Neural cell (in vitro differentiated cells): ENCODE data around the gene SLC25A19. TPM values are rescaled to one million over a fixed set of nuclear protein-coding genes. Genes with fewer than 3 reads are reported as not detected.

Experiments used
- H2AFZ ChIP-seq: fragments of 200-600, 300-800 bp; sonication (generic), shearing (Covaris generic); 2 replicates; pipeline ENCODE4 v1.6.0; 2014; ENCODE audit warnings: low read depth, mild to moderate bottlenecking, antibody characterized with exemption, low read length, moderate library complexity
- H3F3A ChIP-seq: fragments of 200-600 bp; shearing (Covaris generic); 2 replicates; pipeline ENCODE4 v1.6.1; 2016; ENCODE audit warnings: mild to moderate bottlenecking, moderate library complexity, mixed read lengths, antibody characterized with exemption, low read length; ENCODE audit not compliant: insufficient read depth, poor library complexity, severe bottlenecking
- H3K27ac ChIP-seq: fragments of 200-600, 300-800 bp; sonication (generic), shearing (Covaris generic); 2 replicates; pipeline ENCODE4 v1.5.1; 2014; ENCODE audit warnings: mild to moderate bottlenecking, low read length, moderate library complexity
- H3K27me3 ChIP-seq: fragments of 300-800, 200-600 bp; sonication (generic), shearing (Covaris generic); 2 replicates; pipeline ENCODE4 v1.6.0; 2014; ENCODE audit warnings: mild to moderate bottlenecking, low read depth, low read length, moderate library complexity; ENCODE audit not compliant: insufficient read depth
- H3K36me3 ChIP-seq: fragments of 300-800, 200-600 bp; sonication (generic), shearing (Covaris generic); 2 replicates; pipeline ENCODE4 v1.5.1; 2014; ENCODE audit warnings: mild to moderate bottlenecking, antibody characterized with exemption, low read length, moderate library complexity; ENCODE audit not compliant: insufficient read depth
- H3K4me2 ChIP-seq: fragments of 300-800, 200-600 bp; sonication (generic), shearing (Covaris generic); 2 replicates; pipeline ENCODE4 v1.6.0; 2014; ENCODE audit warnings: mild to moderate bottlenecking, low read length
- H3K4me3 ChIP-seq: fragments of 300-800, 200-600 bp; sonication (generic), shearing (Covaris generic); 2 replicates; pipeline ENCODE4 v1.5.1; 2014; ENCODE audit warnings: mild to moderate bottlenecking, low read length, moderate library complexity
- H3K79me2 ChIP-seq: fragments of 200-600 bp; shearing (Covaris generic); replicated peaks from 2 replicates; pipeline ENCODE4 v1.6.0; 2014; ENCODE audit warnings: mild to moderate bottlenecking, low read length, moderate library complexity; ENCODE audit not compliant: insufficient read depth
- H3K9ac ChIP-seq: fragments of 300-800, 200-600 bp; sonication (generic), shearing (Covaris generic); 2 replicates; pipeline ENCODE4 v1.6.1; 2016; ENCODE audit warnings: mild to moderate bottlenecking, low read length, mixed read lengths
- H3K9me2 ChIP-seq: fragments of 200-600 bp; shearing (Covaris generic); 2 replicates; pipeline ENCODE4 v1.6.1; 2016; ENCODE audit warnings: mild to moderate bottlenecking, low read length, mixed read lengths; ENCODE audit not compliant: insufficient read depth
- H3K9me3 ChIP-seq: fragments of 200-600, 300-800 bp; sonication (generic), shearing (Covaris generic); 2 replicates; pipeline ENCODE4 v1.6.1; 2016; ENCODE audit warnings: mild to moderate bottlenecking, mixed run types, low read length, moderate library complexity, mixed read lengths
- H4K20me1 ChIP-seq: fragments of 200-600 bp; shearing (Covaris generic); 2 replicates; pipeline ENCODE4 v1.6.1; 2016; ENCODE audit warnings: mild to moderate bottlenecking, mixed run types; ENCODE audit not compliant: insufficient read depth
- CTCF ChIP-seq: fragments of 450-650 bp; IDR thresholded peaks from 2 replicates; pipeline ENCODE4 v1.5.1; 2014; ENCODE audit warnings: antibody characterized with exemption, mild to moderate bottlenecking, moderate library complexity; ENCODE audit not compliant: poor library complexity, severe bottlenecking
- EP300 ChIP-seq: fragments of 450-650 bp; conservative IDR thresholded peaks from 2 replicates; pipeline ENCODE4 v1.6.1; 2014; ENCODE audit warnings: antibody characterized with exemption, mild to moderate bottlenecking, moderate library complexity; ENCODE audit not compliant: poor library complexity, severe bottlenecking
- EZH2 ChIP-seq: fragments of 200-600, 300-800 bp; shearing (Covaris generic), sonication (generic); IDR thresholded peaks from 2 replicates; pipeline ENCODE4 v1.6.1; 2014; ENCODE audit warnings: antibody characterized with exemption, low read length, borderline replicate concordance, mild to moderate bottlenecking; ENCODE audit not compliant: insufficient read depth, poor library complexity, severe bottlenecking
- MXI1 ChIP-seq: fragments of 450-650 bp; conservative IDR thresholded peaks from 2 replicates; pipeline ENCODE4 v1.6.1; 2014; ENCODE audit warnings: antibody characterized with exemption, mild to moderate bottlenecking; ENCODE audit not compliant: poor library complexity, severe bottlenecking
- POLR2AphosphoS5 ChIP-seq: IDR thresholded peaks from 2 replicates; pipeline ENCODE4 v1.6.1; 2012
- RAD21 ChIP-seq: fragments of 450-650 bp; conservative IDR thresholded peaks from 2 replicates; pipeline ENCODE4 v1.6.1; 2014; ENCODE audit warnings: antibody characterized with exemption, mild to moderate bottlenecking, moderate library complexity
- REST ChIP-seq: IDR thresholded peaks from 2 replicates; pipeline ENCODE4 v1.6.1; 2012; ENCODE audit warnings: borderline replicate concordance
- SMC3 ChIP-seq: fragments of 450-650 bp; conservative IDR thresholded peaks from 2 replicates; pipeline ENCODE4 v1.6.1; 2014; ENCODE audit warnings: antibody characterized with exemption, mild to moderate bottlenecking, moderate library complexity; ENCODE audit not compliant: poor library complexity
- TAF1 ChIP-seq: IDR thresholded peaks from 2 replicates; pipeline ENCODE4 v1.6.1; 2012; ENCODE audit warnings: low read depth
- polyA plus RNA-seq: library from polyadenylated mRNA; depleted of rRNA; stranded (reverse); fragments of >200 nt; gene quantifications from 2 replicates; pipeline ENCODE4 v1.2.3, GENCODE V29; 2014

SLC25A19 gene
- polyA plus RNA-seq, 1 donor from 2014 or later, result 13.8 TPM

GRCh38 chr17:75317671-75318070 is 28.4 kb upstream of the SLC25A19 start:
- TF ChIP-seq REST (no peak), EZH2 (no peak), MXI1 (no peak), TAF1 (no peak)
- no peaks in the 10 kb centered on the region for H3K36me3 ChIP-seq
- H3K4me3 ChIP-seq, result no peak overlapping the region

GRCh38 chr17:75316253-75316652 is 27.0 kb upstream of the SLC25A19 start:
- Histone ChIP-seq H3K79me2 (no peaks in the 10 kb centered on the region), H3K27ac (no peak overlapping the region), H3K36me3 (no peaks in the 10 kb centered on the region), H2AFZ (no peak overlapping the region), H3K4me3 (no peak overlapping the region), H3F3A (no peaks in the 10 kb centered on the region), H3K4me2 (no peak overlapping the region), H4K20me1 (no peaks in the 10 kb centered on the region), H3K9me3 (no peaks in the 10 kb centered on the region), H3K27me3 (no peaks in the 10 kb centered on the region), H3K9me2 (no peaks in the 10 kb centered on the region), H3K9ac (no peak overlapping the region)
- TF ChIP-seq EP300 (no peak), MXI1 (no peak), RAD21 (no peak), POLR2AphosphoS5 (no peak), CTCF (no peak), SMC3 (no peak), EZH2 (no peak), REST (no peak), TAF1 (no peak)

More at GRCh38 chr17:75317671-75318070, 28.4 kb upstream of the SLC25A19 start:
- Histone ChIP-seq H3K9ac (no peak overlapping the region), H3K79me2 (no peaks in the 10 kb centered on the region), H3K9me3 (no peaks in the 10 kb centered on the region), H3K9me2 (no peaks in the 10 kb centered on the region), H2AFZ (no peak overlapping the region), H4K20me1 (no peaks in the 10 kb centered on the region), H3K27me3 (no peaks in the 10 kb centered on the region), H3K4me2 (no peak overlapping the region), H3F3A (no peaks in the 10 kb centered on the region), H3K27ac (no peak overlapping the region)
